Muscle of arm (tissue), 12 donors: ENCODE measurements around the gene CD9. TPM values are rescaled to one million over a fixed set of nuclear protein-coding genes. Genes with fewer than 3 reads are reported as not detected.

ENCODE experiments used
- DNase-seq: peaks from one replicate; pipeline ENCODE4 v3.0.0-alpha.2; 2013
- polyA plus RNA-seq, 12 donors: library from polyadenylated mRNA; unstranded; fragments of 120-200 nt; gene quantifications; one replicate each; pipeline ENCODE4 v1.2.1, GENCODE V29; 2013; ENCODE audit not compliant: insufficient read length in 12 of 12

Gene CD9
- polyA plus RNA-seq, 12 donors, result 52.2 to 191 (median 59.8) TPM; not detected in 1

DNA sequence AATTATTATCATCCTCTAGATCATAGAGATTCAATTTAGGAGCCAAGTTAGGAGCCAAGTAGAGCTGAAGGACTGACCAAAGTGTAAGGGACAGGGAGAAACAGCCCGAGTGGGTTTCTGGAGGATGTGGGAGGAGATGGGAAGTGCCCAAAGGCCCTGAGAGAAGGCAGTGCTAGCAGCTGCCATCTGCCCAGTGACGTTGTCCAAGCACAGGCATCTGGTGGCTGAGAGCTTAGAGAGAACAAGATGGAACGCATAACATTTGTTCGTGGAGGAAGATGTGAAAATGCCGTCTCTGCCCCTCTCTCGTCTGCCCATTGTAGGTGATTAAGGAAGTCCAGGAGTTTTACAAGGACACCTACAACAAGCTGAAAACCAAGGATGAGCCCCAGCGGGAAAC lies 34.7 kb downstream of the CD9 start:
- no peak for DNase-seq

DNA sequence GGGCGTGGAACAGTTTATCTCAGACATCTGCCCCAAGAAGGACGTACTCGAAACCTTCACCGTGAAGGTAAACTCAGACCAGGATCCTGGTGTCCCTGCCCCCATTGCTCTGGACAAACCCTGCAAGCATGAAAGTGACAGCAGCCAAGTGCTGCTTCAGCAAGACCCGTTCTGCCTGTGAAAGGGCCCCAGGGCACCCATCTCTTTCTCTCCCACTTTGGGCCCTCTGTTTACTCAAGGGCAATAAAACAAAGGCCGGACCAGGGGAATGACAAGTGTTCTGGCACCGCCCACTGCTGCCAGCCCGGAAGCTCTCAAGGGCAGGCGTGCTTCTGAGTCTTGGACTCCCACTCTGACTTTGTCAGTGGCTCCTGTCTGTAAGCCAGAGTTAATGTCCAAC lies 35.3 kb downstream of the CD9 start:
- no peak for DNase-seq

DNA sequence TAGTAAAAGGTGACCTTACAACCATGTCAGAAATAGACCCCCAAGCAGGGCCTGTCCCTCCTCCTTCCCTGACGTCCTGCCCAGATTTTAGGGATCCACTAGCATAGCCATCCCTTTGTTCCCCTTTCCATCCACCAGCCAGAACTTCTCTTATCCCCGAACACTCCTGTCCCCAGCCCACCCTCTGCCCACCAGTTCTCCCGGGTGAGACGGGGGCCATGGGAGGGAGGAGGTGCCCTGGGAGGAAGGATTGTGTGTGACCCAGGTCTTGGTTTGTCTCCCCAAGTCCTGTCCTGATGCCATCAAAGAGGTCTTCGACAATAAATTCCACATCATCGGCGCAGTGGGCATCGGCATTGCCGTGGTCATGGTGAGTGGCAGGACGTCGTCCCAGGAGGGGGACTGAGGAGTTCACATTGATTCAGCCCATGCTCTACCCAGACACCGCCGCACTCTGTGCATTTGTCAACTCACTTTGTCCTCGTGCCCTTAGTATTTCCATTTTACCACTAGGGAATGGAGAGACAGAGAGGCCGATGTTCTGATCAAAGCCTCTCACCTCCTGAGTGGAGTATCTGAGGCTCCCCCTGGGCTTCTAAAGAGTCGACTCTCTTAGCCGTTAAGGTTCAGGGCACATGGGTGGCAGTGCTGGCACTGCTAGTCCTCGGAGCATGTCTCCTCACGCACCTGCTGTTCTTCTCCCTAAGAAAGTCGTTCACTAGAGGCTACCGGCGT lies 35.9 kb downstream of the CD9 start:
- DNase-seq, result no peak

DNA sequence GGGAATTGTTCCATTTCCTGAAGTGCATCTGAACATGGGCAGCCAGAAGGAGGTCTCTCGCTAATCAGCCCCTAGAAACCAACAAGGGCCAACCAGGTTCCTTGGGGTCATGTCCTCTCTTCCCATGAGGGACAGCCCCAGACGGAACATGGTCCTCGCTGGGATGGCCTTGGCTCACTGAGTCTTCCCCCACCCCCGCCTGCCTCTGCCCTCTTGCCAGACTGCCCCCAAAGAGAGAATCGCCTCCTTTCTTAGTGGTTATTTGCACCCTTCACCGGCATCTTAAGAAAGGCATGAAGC lies 36.4 kb downstream of the CD9 start:
- DNase-seq, result no peak

DNA sequence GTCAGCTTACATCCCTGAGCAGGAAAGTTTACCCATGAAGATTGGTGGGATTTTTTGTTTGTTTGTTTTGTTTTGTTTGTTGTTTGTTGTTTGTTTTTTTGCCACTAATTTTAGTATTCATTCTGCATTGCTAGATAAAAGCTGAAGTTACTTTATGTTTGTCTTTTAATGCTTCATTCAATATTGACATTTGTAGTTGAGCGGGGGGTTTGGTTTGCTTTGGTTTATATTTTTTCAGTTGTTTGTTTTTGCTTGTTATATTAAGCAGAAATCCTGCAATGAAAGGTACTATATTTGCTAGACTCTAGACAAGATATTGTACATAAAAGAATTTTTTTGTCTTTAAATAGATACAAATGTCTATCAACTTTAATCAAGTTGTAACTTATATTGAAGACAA lies 37.6 kb downstream of the CD9 start:
- DNase-seq, result no peak

DNA sequence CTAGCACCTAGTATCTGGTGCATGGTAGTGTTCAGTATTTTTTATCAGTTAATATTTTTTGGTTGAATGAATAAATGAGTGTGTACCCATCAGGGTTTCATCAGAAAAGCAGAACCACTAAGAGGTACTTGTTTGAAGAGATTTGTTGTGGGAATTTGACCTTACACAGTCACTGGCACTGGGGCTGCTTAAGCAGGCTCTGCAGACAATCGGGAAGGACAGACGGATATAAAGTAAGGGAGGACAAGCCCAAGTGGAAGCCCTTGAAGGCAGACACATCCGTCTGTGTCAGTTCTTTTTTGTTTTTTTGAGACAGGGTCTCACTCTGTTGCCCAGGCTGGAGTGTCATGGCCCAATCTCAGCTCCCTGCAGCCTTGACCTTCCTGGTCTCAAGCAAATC lies 38.7 kb downstream of the CD9 start:
- DNase-seq, result no peak

DNA sequence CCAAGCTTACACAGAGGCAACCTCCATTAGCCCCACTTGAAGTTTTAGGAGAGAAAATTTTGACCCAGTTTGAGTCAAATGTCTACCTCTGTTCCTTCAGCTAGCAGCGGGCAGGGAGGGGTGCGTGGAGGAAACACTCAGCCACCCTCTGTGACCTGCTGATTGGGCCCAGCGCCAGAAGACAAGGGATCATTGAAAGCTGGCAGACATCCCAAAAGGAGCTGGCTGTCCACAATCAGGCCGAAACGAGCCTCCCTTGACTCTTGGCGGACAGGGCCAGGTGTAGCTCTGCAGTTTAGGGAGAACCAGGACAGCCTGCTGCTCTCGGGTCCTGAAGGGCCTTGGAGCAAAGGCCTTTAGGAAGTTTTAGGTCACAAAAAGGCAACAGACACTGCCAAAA lies 41.3 kb downstream of the CD9 start:
- no peak for DNase-seq

DNA sequence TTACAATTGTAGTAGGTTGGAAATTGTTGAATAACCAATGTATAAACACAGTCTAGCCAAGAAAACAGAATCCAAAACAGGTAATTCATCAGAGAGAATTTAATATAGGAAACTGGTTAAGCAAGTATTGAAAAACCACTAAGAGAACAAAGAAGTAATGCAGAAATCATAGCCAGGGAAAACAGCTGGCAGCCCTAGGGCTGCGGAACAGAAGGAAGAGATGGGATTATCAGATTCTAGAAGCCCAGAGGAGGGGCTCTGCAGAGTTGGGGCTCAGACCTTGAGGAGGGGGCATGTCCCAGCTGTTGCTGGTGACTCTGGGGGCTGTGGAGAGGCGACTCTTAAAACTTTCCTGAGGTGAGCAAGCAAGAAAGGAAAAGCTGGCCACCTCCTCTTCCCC lies 49.4 kb downstream of the CD9 start:
- no peak for DNase-seq

DNA sequence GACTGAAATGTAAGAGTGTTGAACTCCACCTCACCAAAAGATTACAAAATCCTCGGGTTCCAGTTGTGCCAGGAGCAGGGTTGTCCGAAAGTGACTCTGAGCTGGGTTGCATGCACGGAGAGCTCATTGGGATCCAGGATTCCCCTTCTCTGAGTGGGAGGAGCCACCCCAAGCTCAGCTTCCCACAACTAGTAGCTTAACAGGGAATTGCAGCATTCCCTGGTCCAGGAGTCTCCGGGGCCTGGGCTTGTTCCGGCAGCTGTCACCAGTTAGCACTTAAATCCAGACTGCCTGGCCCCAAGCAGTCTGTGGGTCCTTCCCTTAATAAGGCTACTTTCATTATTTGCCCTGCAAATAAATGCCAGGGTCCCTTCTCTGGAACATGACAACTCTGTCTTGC lies 50.1 kb downstream of the CD9 start:
- DNase-seq, result no peak

DNA sequence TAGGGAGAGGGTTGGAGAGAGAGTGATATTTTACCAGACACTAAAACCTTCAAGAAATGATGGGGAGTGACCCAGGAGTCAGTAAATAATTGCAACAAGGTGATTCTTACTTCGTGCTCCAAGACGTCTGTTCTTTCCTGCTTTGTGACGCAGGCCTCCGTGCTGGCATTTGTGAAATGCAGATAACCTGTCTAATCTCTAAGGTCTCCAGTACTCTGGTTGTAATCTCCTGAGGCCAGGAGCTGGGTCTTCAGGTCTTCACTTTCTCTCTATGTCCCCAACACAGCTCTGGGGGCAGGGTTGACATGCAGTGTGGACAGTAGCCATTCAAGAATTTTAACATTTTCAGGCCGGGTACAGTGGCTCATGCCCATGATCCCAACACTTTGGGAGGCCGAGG lies 53.1 kb downstream of the CD9 start:
- DNase-seq, result no peak

DNA sequence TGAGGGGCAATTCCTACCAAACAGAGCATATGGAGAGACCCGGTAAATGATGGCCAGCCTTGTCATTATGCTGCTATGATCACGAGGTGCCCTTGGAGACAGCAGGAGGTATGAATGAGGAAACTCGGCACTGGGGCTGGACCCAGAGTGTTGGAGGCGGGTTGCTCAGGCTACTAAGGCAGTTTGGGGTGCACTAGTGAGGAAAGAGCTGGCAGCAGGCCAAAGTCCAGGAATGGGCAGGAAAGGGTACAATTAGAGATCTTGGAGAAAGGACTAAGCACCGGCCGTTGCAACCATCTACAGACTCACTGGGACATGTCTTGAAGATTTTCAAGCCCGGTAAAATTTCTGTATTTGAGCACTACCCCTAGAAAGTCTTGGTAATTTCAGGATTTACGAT lies 54.3 kb downstream of the CD9 start:
- no peak for DNase-seq

DNA sequence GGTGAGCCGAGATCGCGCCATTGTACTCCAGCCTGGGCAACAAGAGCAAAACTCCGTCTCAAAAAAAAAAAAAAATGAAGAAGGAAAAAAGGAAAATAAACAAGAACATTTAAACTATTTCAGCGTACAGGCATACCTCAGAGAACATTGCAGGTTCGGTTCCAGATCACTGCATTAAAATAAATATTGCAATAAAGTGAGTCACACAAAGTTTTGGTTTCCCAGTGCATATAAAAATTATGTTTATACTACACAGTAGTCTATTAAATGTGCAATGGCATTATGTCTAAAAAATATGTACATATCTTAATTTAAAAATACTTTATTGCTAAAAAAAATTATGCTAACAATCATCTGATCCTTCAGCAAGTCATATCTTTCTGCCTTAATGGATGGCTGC lies 56.8 kb downstream of the CD9 start:
- no peak for DNase-seq

DNA sequence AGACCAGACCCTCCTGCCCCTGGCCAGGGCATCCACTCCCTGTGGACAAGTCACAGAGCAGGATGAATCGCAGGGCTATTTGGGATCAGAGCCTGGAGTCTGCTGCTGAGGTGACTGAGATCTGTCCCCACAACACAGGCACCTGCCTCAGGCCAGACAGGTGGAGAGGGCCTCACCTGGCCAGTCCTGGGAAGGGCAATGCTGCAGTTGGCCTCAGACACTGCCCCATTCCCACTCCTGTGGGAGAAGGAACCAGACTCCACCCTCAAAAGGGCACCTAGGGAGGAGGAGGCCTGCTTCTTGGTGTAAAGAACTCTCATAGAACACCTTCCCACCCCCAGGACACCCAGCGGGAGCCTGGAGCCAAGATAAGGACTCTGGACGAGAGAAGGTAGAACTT lies 62.0 kb downstream of the CD9 start:
- no peak for DNase-seq

DNA sequence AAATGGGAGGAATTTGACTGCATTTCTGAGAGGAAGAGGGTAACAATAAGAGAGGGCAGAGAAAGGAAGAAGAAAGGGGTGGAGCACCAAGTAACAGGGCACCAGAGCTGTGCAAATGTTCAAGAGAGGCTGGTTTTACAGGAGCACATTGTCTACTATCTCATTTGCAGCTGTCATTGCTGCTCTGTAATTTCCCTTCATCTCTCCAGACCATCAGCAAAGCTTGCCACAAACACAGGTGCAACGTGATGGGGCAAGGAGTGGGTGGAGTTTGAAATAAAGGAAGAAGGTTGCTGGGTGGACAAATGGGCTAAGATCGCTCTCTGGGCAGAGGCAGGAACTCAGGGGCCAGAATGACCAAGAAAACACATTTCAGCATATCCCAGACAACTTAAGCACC lies 62.4 kb downstream of the CD9 start:
- no peak for DNase-seq

DNA sequence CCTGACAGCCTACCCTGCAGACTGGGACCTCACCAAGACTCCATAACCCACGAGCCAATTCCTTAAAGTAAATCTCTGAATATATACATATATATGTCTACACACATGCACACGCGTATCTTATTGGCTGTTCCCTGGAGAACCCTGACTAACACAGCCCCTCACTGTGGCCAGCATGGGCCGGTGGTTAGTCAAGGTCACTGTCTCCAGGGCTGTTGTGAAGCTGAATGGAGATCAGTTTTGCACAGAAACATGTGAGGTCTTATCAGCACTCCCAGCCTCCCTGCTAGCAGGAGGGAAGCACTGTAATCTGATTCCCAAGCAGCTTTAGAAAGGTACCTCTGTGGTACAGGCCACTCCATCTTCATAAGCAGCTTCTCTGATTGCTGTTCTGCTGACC lies 63.7 kb downstream of the CD9 start:
- DNase-seq, result no peak

DNA sequence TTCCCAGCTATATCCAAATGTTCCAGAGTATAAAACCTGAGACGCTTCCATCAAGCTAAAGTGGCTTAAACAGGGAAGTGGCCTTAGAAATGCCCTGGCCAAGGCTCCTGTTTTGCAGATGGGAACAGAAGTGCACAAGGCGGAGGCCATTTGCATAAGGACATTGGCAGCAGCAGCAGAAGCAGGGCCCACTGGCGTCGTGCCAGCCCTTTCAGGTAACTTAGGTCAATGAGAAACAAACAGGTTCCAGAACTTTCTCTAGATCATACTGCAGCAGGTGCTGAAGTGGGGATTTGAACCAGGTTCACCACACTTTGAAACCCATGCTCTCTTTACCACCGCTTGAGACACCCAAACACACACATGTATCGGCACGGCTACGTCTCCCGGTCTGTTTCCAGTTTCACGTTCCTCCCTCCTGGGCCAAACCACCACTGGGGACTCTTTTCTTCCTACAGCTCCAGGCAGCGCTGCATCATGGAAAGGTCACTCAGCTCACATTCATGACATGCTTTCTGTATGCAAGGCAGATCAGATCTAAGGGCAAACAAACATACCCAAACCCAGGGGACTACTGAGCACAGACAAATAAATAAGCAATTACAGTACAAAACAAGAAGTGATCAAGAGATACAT lies 64.3 kb downstream of the CD9 start:
- no peak for DNase-seq

DNA sequence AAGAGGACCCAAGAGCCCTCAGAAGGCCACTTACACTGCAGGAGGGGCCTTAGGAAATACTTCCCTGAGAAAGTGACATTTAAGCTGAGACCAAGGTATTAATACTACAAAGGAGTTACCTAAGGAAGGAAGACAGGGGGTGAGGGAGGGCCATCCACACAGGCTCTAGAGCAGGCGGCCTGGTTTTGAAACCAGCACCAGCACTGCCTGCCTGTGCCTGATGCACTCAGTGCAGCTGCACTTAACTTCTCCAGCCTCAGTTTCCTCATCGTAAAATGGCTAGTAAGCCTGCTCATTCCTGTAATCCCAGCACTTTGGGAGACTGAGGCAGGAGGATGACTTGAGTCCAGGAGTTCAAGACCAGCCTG lies 64.8 kb downstream of the CD9 start:
- no peak for DNase-seq

DNA sequence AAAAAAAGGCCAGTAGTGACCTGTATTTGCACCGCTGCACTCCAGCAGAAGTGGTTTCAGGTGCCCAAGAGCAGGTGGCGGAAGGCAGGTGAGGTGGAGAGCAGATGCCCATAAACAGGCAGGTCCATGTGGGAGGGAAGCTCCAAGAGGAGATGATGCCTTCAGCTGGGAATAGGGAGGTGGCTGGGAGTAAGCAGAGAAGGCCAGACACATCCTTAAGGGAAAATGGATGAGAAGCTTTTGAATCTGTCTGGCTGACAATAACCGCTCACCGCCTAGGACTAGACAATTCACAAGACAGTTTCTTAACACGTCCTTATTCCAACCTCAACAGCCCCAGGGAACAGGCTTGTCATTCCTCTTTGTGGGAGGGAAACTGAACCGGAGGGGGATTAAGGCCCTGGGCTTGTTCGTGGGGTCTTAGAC lies 66.4 kb downstream of the CD9 start:
- no peak for DNase-seq

DNA sequence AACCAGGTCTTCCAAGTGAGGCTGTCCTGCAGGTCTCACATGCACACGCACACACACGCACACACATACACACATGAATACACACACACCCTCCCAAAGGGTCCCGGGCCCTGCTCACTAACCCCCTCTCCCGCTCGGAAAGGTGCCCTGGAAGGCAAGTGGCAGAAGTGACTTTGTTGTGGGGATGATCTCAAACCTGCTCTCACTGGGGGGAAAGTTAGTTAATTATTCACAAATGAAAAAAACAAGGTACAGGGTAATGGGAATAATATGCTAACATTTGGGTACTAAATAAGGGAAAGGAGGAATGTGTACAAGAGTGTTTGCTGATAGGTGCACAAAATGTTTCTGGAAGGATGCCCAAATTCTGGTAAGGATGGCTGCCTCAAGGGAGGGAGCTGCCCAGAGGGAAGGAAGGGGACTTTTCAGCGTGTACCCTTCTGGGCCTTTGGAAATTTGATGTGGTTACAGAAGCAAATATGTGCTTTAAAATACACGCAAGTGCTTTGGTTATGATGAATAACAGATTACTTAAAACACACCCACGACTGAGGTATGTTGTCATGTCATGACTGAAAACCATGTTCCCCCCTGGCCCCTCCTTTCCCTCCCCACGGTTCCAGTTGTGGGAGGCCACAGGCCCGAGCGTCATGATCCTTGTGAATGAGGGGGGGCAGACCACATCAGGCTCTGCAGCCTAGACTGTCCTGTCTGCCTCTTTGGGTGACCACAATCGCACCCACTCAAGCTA lies 66.9 kb downstream of the CD9 start:
- no peak for DNase-seq

DNA sequence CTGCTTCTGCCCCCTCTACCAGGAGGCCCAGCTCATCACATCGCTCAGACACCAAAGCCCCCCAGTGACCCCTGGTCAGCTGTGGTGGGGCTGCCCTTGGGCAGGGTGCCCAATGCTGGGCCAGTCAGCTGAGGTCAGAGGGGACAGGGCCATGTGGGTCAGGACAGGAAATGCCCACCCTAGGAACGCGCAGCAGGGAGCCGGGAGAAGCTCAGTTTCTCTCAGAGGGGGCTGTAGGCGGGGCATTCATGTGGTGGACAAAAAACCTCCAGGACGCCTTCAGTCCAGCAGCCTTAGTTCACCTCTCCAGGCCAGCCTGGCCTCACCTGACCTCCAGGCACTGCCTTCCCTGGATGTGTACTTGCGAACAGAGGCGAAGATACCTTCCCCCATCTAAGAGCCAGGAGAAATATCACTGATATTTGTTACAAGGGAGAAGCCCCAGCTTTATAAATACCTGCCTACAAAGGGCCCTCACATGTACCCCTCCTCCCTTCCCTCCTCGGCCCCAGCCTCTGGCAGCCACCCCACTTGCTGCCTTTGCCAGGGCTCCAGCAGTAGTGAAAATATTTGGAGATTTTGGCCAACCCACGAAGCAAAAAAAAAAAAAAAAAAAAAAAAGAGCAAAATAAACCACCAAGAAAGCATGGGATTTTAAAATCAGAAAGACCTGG lies 68.4 kb downstream of the CD9 start:
- no peak for DNase-seq

DNA sequence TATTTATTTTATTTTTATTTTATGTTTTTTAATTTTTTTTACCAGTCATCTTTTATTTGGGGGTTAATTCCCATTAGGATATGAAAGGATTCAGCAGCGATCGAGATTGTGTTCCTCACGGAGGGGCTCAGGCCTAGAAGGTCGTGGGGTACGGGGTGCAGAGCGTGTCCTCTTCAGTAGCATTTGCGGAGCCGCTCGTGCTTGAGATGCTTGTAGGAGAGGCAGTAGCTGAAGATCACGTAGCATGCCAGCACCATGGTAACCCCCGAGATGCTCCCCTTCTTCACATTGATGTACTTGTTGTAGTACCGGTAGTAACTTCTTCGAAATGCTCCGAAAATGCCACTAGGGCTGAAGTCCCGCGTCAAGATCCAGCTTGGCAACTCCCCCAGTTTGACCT lies 69.8 kb downstream of the CD9 start:
- DNase-seq, result no peak

DNA sequence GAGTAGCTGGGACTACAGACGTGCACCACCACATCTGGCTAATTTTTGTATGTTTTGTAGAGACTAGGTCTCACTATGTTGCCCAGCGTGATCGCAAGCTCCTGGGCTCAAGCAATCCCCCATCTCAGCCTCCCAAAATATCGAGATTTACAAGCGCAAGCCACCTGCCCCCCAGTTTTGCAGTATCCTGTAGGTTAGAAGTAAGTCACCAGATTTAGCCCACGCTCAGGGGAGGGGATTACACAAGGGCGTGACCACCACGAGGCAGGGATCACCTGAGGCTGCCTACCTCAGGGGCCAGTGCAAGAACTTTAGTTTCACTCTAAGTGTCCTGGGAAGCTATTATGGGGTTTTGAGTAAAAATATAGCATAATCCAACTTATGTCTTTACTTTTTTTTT lies 71.1 kb downstream of the CD9 start:
- no peak for DNase-seq
